Measurements from ENCODE around the gene DHX58.

Gene DHX58

DNA sequence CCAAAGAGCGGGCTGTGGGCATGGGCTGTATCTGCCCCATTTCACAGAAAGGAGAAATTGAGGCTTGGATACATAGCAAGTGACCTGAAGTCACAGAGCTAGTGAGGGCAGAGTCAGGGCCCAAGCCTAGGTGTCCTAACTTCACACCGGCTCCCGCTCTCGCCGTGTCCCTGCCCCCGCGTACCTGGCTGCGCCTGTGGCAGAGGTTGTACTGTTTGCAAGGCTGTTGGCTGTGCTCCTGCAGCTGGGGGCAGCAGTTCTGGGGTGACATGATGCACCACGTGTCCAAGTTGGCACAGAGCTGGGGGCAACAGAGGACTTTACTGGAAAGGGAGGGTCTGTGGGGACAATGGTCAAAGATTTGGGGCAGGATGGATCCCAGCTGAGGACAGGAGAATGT lies 3.4 kb downstream of the DHX58 start:
- DNase-seq: no peak

- peak; percentile 89 for DNase-seq
These were observed 4.6 kb downstream of the DHX58 start for GRCh38 chr17:42107597-42108576.

DNA sequence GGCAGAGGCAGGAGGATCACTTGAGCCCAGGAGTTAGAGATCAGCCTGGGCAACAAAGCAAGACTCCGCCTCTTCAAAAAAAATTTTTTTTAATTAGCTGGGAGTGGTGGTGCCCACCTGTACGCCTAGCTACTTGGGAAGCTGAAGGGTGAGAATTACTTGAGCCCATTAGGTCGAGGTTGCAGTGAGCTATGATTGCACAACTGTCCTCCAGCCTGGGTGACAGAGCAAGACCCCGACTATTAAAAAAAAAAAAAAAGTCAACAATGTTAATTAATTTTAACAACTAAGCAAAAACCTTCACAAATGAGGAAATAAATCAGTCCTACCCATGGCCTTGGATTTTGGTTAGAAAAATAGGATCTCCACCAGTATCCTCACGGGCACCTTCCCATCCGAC lies 5.4 kb downstream of the DHX58 start:
- no peak for DNase-seq

DNA sequence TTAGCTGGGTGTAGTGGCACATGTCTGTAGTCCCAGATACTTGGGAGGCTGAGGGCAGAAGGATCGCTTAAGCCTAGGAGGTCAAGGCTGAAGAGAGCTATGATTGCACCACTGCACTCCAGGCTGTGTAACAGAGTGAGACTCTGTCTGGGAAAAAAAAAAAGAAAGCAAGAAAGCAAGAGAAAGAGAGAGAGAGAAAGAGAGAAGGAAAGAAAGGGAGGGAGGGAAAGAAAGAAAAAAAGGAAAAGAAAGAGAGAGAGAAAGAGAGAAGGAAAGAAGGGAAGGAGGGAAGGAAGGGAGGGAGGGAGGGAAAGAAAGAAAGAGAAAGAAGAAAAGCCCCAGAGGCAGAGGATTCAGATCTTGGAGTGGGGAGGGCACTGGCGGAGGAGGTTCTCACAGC lies 6.5 kb downstream of the DHX58 start:
- DNase-seq: no peak

DNA sequence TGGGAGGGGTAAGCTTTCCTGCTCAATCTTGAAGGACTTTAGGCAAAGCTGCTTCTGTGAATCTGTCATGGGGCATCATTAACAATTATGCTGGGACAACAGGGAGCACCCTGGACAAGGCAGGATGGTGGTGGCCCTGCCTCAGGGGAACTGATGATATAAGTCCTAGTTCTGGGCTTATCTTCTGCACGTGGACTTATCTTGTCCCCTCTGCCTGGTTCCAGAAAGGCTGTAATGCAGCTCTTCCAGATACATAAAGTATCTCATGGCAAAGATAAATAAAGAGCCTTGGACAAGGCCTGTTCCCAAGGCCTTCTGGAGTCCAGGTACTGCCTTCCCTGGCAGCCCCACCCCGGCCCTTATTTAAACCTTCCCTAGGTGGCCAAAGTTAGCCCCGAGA lies 8.2 kb downstream of the DHX58 start:
- no peak for DNase-seq

DNA sequence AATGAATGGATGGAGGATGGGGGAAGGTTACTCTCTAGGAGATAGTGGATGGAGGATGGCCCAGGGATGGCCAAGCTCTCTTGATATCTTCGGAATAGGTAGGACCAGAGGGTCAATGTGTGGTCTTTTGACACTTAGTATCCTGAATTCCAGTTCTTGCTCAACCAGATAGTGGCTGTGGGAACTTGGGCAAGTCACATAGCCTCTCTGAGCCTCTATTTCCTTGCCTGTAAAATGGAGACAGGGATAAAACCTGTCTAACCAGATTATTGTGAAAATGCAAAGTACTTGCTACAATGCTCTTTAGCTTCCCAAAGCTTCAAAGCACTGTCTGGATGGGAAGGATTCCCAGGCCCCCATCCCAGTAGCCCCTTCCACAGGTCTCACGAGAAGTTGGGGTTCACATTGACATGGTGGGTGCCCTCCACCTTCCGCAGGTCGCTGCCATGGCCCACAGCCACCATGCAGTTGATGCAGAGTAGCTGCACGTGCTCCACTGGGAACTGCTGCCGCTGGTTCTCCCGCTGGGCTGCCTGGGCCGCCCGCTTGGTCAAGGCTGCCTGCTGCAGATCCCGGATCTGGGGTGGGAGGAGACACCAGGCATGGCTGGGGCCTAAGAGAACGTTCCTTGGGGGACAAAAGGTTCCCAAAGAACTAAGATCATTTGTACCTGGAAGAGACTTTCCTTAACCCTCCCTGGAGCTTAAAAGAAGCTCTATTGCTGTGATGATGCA lies 9.1 kb downstream of the DHX58 start:
- no peak for DNase-seq

DNA sequence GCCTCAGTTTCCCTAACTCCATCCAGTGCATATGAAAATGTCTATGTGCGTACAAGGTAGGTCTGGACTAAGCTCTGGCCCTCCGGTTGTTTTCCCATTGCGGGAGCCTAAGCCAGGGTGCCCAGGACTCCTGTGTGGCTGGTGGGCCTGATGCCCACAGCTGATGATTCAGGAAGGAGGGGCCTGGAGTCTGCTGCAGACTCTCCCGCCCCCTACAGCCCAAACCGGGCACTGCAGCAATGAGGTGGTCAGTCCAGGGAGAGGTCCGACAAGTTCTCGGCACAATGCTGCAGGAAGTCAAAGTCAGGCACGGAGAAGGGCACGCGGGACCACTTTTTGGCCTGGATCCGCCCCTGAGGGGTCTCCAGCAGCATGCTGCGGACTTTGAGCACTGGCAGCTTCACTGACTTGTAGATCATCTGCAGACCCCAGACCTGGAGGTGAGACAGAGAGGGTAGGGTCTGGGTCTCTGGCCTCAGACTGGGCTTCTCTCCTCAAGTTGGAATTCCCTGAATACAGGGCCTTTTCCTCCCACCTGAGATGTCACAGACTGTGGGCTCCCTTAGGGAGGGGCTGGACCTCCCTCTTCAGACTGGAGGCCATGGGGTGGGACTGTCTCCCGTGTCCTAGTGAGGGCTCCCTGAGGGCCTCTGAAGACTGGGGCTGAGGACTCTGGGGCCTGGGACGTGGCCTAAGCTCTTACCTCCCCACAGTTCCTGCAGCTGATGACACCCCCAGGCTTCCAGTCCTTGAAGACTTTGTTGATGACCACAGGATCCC lies 10.8 kb downstream of the DHX58 start:
- peak; percentile 42 for DNase-seq

- peak; percentile 46 for DNase-seq
These were observed 13.6 kb downstream of the DHX58 start for GRCh38 chr17:42098730-42099399.

DNA sequence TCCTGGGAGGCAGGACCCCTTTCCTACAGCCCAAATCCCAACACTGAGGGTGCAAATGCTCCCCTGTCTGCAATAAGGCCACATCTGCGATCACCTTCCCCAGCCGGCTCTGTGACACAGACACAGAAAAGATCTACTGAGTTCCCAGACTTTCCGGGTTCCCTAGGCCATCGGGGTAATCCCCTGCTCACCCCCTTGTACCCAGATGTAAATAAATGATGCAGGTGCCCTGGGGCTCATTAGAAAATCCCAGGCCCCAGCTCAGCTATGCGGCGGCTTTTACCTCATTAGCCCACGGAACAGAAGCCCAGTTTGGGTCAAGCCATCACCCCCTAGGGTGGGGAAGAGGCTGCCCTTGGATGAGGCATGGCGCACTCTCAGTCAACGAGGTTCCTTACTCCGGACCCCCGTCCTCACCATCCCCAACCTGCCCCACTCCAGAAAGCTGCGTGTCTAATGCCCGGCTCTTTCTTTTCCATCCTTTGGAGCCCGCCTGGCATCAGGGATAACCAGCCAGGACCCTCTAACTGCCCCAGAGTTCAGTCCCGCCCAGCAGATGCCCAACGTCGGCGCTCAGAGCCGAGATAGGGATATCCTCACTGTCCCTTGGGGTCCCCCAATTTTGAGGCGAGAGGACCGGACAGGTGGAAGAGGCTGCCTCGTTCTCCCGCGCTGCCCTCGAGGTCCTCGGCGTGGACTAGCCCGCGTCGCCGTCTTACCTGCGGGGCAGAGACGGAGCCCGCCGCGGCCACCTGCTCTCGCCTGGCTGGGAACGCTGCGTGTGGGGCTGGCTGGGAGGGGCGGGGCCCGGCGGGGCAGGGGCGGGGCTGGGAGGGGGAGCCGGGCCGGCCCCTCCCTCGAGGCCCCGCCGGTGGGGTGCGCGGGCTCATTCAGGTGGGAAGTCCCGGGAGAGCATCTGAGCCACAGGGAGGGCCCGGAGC lies 14.6 kb downstream of the DHX58 start, which contains the start of gene ZNF385C:
Gene ZNF385C (minus strand): TSS at position 783 of the 941 bp plus-strand sequence. CDS start 35,417 bp downstream, outside the sequence.
- DNase-seq: no peak

DNA sequence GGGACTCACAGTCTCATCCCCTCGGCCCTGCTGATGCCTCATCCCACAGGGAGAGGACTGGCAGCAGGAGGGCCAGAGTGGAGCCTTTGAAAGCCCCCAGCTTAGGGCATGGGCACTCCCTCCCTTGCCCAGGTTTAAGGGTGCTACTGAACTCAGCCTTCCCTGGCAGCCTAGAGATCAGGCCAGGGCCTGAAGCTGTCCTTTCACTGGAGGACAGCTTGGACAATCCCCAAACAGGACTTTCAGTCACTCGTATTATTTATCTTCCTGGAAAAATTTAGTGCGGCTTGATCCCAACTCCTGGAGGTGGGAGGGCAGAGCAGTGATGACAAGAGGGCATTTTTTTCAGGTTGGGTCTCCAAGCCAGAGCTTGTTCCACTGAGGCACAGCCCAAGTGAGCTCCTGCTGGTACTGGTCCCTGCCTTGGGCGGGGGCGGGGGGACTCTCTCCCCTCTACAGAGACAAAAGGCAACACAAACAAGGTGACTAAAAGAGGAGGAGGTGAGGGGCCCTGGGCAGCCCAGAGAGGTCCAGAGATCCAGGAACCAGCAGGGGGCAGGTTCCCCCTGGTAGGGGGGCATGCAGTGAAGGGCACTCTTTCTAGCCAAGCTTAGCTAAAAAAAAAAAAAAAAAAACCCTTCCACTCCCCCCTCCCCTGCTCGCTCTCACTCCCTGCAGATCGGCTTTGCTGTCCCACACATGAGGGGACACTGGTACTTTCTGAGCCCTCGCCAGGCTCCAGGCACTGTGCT lies 16.0 kb downstream of the DHX58 start:
- DNase-seq: no peak

- DNase-seq: no peak
These were observed 18.0 kb downstream of the DHX58 start for GRCh38 chr17:42094375-42095069.

- no peak for DNase-seq
These were observed 19.6 kb downstream of the DHX58 start for GRCh38 chr17:42092939-42093338.

DNA sequence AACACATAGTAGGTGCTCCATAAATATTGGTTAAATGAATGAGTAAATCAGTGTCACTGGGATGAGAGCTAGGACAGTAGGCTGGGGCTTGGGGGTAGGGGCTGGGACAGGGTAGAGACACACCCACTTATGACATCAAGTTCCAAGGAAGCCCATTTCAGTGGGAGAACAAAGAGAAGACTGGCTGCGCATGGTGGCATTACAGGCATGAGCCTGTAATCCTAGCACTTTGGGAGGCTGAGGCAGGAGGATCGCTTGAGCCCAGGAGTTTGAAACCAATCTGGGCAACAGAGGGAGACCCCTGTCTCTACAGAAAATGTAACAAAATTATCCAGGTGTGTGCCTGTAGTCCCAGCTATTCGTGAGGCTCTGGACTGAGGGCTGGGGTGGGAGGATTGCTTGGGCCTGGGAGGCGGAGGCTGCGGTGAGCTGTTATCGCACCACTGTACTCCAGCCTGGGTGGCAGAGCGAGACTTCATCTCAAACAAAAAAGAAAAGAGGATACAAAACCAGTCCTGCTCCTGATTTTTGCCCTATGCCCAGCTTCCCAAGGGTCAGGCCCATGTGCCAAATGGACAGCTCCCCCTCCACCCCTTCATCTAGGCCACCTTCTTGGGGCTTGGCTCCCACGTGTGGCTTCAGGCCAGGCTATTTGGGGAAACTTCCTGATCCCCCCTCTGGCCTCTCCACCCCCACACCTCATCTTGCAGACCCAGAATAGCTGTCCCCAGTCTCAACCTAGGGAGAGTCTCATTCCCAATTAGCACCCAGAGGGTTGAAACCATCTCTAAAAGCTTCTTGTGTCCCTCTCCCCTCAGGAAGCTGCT lies 21.3 kb downstream of the DHX58 start:
- DNase-seq: no peak

GRCh38 chr17:42088736-42089135 lies 23.8 kb downstream of the DHX58 start:
- DNase-seq: no peak

DNA sequence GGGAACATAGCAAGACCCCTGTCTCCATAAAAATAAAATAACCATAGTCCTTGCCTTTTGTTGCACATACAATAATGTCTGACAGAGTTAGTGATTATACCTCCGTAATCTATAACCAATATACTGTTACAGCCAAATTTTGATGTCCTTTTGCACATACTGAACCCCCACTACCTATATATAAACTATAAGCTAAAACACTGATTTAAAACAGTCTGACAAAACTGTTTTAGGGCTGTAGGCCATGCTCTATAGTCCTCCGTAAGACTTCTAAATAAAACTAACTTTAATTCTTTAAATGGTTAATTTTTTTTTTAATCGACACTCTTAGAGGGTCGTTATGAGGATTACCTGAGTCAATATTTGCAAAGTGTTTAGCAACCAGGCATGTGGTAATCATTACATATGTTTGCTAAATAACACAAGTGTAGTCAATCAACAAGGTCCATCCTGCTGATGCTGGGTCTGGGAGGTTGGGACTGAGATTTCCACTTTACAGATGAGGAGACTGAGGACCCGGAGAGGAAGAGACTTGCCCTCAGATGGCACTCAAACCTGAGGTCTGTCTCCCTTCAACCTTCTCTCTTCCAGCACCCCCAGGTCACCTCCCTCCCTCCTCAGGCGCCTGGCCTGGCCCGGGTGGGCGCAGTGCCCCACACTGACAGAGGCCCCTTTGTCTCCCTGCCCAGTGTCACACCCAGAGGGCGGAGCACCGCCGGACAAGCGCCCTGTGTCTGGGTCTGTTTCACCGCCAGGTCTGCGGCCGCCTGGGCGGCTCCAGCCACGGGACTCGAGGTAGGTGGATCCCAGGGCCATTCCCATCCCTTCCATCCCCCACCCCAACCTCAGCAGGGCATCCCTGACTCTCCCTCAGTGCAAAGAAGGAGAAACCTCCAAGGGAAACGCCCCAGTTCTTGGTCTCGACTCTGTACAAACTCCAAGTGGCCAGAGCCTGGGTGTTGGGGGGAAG lies 24.5 kb downstream of the DHX58 start:
- DNase-seq: no peak

GRCh38 chr17:42087042-42087701 lies 25.3 kb downstream of the DHX58 start:
- DNase-seq: no peak

DNA sequence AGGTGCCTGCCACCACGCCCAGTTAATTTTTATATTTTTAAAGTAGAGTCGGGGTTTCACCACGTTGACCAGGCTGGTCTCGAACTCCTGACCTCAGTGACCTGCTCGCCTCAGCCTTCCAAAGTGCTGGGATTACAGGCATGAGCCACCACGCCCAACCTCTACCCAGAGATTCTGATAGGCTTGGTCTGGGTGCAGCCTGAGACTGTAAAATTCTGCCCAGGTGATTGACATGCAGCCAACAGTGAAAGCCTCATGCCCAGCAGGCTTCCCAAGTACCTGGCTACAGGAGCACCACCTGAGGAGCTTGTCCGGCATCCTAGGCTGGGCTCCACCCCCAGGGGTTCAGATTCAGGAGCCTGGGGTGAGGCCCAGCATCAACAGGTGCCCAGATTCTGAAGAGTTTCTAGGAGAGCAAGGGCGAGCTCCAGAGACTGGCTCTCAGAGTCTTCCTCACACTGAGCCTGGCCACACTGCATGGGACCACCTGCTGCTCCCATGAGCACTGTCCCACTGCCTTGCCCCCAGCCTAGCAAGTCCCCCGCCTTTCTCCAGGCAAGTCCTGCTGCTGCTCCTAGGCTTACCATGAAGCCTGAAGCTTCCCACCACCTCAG lies 30.9 kb downstream of the DHX58 start:
- DNase-seq: no peak

Data from NCI-H1694 (cell line).